ENCODE data around the gene ATF6B.

ATF6B gene

DNA sequence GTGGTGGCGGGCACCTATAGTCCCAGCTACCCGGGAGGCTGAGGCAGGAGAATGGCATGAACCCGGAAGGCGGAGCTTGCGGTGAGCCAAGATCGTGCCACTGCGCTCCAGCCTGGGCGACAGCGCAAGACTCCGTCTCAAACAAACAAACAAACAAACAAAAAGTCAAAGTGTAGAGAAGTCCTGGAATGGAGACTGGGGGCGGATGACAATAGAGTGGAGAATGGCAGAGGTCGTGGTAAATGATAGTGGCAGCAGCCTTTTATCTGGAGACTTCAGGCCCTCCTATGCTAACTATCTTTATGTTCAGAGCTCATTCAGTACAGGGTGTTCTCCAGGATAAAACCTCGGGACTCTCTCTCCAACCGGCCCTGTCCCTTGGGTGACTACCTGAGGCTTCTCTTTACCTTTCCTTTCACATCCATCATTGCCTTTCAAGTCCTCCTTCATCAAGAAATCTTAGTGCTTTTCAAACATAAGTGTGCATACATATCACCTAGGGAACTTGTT, 3.4 kb upstream of the ATF6B start:
- no peak for DNase-seq (ENCODE audit: low read depth in 2 of 2)

DNA sequence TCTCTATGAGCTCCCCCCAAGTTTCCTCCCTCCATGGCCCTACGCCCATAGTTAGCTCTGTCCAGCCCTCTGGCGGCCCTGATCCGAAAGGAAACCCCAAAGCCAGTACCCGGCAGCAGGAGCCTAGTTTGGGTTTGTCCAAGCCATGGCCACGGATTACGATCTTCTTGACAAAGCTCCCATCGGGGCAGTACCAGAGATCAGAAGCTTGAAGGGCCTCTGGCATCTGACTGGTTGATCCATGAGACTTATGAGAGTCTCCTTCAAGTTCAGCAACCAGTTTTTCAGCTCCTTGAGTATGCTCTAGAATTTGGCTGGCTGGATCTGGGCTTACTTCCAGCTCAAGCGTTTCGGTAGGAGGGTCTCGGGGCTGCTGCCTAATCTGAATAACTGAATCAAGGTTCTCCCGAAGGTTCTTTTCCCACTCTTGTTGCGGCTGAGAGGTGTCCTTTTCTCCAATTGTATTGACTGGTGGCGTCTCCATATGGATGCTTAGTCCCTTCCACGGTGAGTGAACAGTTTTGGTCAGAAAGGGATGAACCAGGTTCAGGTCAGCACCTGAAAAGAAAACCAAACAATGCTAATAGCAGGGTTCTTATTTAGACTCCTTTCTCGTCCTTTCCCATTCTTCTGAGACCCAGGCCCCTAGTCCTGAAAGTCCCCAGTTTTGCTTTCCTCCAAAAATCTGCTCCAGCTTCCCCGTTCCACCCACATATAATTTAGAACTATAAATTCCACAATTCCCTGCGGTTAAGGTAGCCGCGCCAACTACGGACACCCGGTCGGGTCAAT, 1.4 kb upstream of the ATF6B start:
- no peak for DNase-seq (ENCODE audit: low read depth in 2 of 2)

DNA sequence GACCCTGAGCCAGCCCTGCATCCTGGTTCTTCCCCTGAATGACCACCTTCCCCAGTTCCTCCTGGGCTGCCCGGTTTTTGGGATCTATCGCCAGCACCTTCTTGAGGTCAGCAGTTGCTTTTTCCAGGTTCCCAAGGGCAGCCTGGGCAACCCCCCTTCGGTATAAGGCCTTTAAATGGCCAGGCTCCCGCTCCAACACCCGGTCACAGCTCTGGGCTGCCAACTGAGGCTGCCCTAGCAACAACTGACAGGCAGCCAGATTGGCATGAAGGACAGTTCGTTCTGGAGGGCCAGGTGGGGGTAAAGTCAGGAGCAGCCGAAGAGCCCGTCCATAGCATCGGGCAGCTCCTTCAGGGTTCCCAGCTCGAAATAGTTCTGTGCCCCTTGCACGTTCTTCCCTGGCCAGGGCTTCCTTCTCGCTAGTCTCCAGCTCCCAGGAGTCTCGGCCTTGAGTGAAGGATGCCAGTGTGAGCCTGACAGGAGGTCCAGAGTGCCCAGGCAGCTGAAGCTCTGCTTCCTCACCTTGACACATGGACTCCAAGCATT, 778 bp upstream of the ATF6B start:
- no peak for DNase-seq (ENCODE audit: low read depth in 2 of 2)

DNA sequence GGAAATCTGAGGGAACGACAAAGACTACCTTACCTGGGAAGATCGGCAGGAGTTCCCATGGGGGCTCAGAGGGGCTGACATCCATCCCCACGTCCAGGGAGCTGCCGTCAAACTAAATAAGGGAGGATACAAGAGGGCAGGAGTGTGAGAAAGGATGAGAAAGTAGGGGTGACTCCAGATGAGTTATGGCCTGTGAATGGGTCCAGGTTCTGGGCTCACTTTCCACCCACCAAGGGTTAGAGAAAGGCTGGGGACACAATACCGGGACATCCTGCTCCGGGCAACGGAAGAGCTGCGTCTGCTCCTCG, 683 bp downstream of the ATF6B start:
- no peak for DNase-seq (ENCODE audit: low read depth in 2 of 2)

DNA sequence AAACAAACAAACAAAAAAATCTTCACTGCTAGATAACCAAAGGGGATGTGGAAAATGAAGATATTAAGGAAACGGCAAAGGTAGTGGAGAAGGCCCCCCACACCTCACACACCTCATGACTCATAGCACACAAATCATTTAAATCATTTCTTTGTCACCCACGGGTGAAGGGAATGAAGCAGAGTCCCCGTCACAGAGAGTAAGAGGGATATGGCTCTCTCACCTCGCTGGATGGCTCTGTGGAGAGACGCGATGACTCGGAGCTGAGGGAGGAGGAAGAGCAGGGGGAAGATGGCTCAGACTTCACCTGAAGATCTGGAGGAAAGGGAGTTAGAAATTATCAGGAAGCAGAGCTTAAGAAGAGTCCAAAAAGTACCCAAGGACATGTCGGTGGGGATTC, 1.2 kb downstream of the ATF6B start:
- no peak for DNase-seq (ENCODE audit: low read depth in 2 of 2)

DNA sequence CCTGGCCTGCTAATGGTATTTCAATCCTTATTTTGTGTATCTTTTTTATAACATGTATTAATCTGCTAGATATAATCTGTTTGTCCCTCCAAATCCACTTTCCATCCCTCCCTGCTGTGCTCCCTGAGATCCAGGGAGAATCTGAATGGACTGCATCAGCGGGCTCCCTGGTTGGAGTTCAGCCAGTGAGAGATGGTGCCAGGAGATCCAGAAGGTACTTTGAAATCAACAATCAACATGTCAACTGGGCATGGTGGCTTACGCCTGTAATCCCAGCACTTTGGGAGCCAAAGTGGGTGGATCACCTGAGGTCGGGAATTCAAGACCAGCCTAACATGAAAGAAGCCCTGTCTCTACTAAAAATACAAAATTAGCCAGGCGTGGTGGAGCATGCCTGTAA, 4.4 kb downstream of the ATF6B start:
- DNase-seq (ENCODE audit: low read depth in 2 of 2): no peak

DNA sequence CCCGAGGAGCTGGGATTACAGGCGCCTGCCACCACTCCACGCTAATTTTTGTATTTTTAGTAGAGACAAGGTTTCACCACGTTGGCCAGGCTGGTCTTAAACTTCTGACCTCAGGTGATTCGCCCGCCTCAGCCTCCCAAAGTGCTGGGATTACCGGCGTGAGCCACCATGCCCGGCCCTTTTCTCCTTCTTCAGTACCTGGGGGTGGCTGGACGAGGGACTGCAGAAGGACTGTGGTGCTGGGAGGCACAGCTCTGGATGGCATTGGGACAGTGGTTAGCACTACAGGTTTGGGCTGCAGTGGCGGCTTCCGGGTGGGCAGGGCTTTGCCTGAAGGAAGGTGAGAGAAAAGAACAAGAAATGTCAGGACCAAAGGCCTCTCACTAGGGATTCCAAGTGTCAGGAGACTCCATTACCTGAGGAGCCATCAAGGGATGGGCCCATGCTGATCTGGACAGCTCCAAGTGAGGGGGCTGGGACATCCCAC, 7.4 kb downstream of the ATF6B start:
- no peak for DNase-seq (ENCODE audit: low read depth in 2 of 2)

DNA sequence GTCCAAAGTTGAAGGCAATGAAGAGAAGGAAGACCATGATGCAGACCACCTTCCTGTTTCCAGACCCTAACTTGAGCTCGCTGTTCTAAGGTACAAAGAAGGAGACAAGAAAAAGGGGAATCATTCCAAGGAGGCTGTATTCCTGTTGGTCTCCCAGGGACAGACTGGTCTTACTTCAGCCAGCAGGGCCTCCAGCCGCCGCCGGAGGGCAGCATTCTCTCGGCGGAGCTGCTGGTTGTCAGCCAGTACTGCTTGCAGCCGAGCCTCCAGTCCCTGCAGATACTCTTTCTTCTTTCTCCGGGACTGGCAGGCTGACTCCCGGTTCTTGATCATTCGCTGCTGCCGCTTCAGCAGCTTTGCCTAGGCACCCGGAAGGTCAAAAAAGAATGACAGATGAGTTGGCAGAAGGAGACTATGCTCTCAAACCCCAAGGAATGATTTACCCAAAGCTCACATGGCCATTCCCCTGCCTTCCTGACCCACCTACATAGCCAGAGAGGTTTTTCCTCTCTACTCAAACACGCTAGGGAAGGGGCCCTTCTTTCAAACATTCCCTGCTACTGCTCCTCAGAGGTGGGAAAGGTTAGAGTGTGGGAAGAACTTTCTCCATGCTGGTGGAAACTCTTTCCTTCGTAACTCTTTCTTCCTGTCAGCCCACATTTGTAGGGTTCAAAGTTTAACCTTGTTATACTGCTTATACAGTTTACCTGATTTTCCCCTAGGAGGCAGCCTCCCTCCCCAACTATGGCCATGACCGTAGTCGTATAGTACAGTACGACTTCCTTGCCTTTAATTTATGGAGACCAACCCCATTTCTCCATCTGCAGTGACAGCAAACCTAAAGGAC, 9.0 kb downstream of the ATF6B start:
- DNase-seq (ENCODE audit: low read depth in 2 of 2): peak; percentile 22 to 23

DNA sequence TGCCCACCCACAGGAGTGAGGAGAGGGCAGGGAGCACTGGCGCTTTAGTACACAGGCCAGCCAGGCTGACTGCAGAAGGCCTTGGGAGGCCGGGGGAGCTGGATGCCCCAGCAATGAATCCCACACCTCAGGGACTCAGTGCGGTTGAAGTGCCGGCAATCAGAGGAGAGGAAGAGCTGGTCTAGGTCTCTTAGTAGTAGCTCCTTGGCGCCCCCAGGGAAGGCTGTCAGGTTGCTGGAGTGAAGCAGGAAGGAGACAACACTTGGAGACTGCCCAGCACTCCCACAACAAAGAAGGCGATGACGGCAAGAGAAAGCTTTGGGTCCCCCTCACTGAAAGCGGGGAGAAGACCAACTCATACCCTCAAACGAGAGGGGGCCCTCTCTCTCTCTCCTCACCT, 10.6 kb downstream of the ATF6B start:
- DNase-seq (ENCODE audit: low read depth in 2 of 2): no peak

DNA sequence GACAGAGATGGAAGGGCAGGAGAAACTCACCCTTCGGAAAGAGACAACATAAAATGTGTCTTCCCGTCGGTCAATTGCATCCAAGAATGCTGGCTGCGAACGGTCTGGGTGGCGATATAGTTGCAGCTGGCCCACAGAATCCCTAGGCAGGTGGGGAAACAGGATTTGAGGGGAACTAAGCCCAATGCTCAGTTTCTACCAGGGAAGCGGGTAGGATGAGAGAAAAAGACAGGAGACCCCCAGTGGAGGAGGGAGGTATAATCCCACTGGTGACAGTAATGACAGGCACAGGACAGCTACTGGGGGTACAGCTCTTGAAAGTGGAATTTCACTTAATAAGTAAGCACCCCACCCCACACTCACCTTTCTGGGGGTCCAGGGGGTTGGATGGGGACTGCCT, 11.4 kb downstream of the ATF6B start:
- no peak for DNase-seq (ENCODE audit: low read depth in 2 of 2)

DNA sequence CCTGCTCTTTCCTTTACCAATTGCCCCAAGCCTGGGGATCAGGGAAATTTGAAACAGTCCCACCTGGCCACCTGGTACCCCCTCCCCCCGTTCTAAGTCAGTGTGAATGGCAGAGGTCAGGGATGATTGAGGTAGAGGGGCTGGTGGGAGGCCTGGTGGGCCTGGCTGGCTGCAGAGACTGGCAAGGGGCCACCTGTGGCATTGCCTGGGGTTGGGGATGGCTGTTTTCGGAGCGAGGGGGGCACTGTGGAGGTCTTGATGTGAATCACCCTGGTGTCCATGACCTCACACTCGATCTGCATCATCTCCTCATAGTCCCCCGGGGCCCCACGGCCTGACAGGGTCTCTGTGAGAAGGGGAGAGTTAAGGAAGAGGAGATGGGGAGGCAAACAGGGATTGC, 12.4 kb downstream of the ATF6B start:
- DNase-seq (ENCODE audit: low read depth in 2 of 2): no peak

DNA sequence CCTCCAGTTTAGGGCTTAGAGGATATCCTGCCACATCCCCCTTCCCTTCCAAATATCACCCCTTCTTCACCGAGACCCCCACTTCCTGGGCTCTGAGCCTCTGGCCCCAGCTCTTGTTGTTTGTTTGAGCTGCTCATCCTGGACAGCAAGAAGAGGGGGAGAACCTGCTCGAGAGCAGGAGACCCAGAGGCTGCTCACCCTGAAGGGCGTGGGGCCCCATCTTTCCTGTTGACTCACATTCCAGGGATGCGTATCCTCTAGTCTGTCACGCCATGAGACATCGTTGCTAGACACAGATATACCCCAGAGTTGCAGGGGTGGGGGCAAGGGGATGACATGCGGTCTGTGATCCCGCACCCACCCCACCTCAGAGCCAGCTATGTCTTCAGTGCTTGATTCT, 13.2 kb downstream of the ATF6B start:
- DNase-seq (ENCODE audit: low read depth in 2 of 2): no peak

DNA sequence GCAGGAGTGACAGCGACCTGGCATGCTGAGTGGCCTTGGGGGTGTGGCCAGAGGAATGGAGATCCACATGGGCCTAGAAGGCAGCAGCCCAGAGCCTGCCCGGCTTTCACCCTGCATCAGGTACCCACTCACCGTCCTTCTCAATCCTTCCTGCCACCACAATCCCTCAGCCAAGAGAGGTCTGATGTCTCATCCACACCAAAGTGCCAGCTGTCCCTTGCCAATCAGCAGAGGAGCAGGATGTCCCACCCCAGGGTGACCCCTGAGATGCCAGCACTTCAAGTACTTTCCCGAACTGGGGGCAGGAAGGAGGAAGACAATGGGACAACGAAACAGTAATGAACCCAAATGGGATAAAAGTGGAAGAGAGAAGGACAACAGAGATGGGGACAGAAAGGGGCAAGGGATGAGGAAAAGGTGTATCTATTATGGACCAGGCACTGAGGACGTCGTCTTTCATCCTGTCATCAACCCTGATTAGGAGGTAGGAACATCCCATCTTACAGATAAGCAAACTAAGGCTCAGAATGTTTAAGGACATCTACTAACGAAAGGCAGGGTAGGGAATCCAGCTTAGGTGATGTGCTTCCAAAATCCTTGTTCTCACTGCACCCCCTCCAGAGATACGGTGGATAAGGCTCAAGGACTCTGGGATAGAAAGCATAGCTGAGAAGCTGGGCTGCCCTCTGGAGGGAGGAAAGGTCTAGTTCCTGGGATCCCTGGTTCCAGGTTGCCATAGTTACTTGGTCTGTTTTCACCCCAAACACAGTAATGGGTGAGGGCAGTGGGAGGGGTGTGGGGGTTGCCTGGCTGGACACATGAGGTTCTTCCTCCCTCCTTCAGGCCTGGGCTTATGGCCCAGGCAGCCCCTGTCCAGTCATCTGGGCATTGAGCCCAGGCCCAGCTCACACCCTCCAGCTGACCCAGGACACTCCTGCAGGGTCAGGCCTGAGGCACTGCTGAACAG, 14.4 kb downstream of the ATF6B start:
- DNase-seq (ENCODE audit: low read depth in 2 of 2): no peak

DNA sequence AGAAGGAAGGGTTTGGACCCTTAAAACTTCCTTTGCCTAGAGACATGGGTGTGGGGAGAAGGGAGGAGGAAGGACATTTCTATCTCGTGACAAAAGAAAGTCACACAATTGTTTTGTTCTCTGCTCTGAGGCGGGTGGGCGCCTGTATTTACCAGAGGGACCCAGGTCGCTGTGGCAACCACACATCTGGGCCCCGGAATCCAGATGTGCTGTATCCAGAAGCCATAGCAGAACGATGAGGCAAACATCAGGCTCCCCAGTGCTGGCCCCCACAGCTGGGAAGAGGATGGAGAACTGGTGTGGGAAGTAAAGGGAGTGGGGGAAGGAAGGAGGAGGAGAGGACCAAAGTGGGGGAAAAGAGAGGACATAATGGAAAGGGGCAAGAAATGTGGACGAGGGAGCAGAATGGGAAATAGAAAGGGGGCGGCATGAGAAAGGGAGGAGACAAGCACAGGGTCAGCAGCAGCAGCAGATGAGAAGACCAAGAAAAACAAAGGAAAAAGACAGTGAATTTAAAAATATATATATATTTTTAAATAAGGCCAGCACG, 15.5 kb downstream of the ATF6B start:
- DNase-seq (ENCODE audit: low read depth in 2 of 2): no peak

DNA sequence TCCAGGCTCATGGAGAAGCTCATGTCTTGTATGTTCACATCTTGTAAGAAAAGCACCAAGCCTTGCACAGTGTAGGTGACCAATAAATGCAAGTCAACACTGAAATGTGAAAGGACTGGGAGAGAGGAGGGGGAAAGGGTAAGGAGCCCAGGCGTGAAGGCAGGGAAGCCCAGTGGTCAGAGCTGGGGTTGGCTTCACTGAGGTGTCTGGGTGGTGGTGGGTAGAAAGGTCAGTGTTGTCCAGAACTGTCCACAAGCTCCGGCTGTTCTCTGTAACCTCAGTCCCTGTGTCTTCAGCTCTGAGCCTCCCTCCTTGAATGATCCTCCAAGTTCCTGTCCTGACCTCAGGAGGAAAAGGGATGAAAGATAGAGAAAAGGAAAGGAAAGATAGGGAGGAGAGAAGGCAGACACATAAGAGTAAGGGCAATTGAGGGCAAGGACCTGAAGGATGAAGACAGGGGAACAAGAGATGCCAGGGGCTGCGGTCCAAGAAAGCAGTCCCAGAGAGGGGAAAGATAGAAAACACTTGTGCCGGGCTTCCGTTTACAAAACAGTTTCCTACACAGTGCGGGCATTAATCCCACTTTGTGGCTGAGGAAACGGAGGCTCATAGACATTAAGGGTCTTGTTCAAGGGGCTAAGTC, 16.5 kb downstream of the ATF6B start:
- no peak for DNase-seq (ENCODE audit: low read depth in 2 of 2)

DNA sequence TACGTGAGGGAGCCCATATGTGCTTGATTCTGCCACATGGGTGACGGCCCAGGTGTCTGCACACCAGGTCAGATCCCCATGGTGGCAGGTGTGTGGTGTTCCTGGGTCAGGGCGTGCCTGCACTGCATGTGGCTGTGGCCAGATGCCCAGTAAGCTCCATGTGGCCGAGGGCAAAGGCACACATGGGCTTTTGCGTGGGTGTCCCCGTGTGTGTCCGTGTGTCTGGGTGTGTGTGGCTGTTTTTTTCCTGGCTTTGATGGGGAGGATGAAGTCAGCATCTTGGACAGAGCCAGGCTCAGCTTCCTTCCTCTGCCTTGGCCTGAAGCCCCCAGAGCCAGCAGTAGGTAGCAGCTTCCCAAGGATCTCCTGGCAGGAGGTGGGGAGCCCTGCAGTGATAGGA, 17.4 kb downstream of the ATF6B start:
- no peak for DNase-seq (ENCODE audit: low read depth in 2 of 2)

DNA sequence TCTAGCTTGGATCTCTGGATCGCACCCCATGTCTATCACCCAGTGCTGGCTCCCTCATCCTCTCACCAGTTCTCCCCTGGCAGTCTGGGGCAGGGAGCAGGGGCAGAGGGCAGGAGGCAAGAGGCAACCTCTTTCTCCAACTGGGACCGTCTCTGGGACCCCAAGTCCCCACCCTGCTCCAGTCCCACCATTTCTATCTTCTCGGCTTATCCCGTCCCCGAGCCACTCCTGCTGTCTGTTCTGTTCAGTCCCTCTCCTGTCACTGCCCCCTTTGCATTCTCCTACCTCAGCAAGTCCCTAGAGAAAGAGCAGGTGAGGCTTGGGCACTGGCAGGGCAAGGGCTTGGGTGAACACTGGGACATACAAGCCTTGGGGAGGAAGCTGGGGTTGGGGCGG, 18.3 kb downstream of the ATF6B start:
- DNase-seq (ENCODE audit: low read depth in 2 of 2): no peak

DNA sequence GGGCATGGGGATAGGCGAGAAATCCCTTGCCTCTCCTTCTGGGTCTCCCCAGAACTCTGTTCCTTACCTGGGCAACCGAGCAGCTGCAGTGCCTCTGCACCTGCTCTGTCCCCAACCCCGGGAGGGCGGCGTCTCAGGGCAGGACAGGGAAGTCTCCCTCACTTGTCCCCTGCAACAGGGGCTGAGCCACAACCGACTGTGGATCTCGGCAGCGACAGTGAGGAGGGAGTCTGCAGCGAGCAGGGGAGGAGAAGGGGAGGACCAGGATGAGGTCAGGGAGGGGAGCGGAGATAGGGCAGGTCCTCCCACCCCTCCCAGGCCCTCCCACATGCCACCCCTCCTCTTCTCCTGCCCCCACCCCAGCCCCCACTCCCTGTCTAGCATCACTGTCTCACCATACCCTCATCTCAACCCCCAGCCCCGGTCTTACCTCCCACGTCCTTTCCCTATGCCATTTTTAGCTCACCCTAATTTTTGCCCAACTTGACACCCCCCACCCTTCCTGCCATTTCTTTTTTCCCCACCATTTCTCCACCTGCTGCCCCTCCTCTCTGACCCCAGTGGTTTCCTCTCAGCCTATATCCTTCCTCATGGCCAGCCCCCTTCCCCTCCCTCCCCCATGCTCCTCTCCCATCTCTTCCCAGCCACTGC, 18.8 kb downstream of the ATF6B start, which contains the start of gene TNXB:
TNXB (minus strand) TSS at position 225 of the 651 bp plus-strand sequence. CDS start 11,140 bp downstream, outside the sequence.
- no peak for DNase-seq (ENCODE audit: low read depth in 2 of 2)

DNA sequence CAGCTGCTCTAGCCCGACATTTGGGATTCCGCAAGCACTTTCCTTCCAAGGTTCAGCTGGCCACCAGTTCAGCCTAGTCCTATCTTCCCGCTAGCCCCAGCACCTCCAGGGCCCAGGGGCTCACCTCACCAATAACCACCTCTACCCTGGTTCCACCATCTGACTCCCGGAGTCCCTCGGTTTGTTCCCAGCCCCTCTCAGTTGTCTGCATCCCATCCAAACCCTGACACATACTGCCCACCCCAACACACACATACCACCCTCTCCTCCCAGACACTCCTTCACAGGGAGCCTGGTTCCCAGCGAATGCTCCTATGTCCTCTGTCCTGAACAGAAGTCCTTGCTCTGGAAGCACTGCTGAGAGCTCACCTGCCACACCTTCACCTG, 19.3 kb downstream of the ATF6B start:
- no peak for DNase-seq (ENCODE audit: low read depth in 2 of 2)

DNA sequence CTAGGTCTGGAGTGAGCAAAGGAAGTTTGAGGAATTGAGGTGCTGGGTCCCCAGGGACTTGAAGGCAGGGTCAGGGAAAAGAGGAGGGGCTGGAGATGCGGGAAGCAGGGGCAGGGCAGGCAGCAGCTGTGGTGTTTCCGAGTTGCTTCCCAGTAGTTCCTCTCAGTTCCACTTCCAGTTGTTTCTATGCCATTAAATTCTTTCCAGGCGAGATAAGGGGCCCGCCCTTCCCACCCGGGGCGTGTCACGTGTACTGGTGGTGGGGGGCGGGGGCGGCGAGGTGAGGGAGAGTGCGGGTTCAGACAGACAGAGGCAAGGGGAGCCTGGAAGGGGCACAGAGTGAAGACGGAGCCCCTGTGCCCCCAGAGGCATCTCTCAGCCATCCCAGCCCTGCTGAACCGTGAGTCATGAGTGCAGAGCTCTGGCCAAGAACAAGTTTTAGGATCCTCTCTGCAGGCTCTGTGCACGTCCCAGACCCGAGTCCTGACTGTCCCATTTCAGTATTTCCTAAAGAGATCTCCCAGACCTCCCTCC, 19.9 kb downstream of the ATF6B start:
- DNase-seq (ENCODE audit: low read depth in 2 of 2): no peak

Data from stimulated activated CD8-positive, alpha-beta memory T cell treated with anti-CD3 and anti-CD28 coated beads, Interleukin-7, amount 100 ng/mL, for 1 hour (primary cell).